Measurements from ENCODE around the gene NTMT1. TPM values are rescaled to one million over a fixed set of nuclear protein-coding genes. Genes with fewer than 3 reads are reported as not detected.

Gene NTMT1
- total RNA-seq, 4 donors from 2014 or later, result 19.6 to 28.4 (median 22.6) TPM

- WGBS, 2 donors, result 67 to 71% methylated on average over 7 of the region's 7 CpGs
- H3K9me3 ChIP-seq, result no peaks in the 10 kb centered on the region
- H3K27ac ChIP-seq, result no peak overlapping the region
- intact Hi-C loops (cut with DNase I), result no loop called here
- DNase-seq, result no peak
- TF ChIP-seq, protein P1, sequence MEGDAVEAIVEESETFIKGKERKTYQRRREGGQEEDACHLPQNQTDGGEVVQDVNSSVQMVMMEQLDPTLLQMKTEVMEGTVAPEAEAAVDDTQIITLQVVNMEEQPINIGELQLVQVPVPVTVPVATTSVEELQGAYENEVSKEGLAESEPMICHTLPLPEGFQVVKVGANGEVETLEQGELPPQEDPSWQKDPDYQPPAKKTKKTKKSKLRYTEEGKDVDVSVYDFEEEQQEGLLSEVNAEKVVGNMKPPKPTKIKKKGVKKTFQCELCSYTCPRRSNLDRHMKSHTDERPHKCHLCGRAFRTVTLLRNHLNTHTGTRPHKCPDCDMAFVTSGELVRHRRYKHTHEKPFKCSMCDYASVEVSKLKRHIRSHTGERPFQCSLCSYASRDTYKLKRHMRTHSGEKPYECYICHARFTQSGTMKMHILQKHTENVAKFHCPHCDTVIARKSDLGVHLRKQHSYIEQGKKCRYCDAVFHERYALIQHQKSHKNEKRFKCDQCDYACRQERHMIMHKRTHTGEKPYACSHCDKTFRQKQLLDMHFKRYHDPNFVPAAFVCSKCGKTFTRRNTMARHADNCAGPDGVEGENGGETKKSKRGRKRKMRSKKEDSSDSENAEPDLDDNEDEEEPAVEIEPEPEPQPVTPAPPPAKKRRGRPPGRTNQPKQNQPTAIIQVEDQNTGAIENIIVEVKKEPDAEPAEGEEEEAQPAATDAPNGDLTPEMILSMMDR (IDR thresholded peaks at IDR 0.05), result no peak
- TF ChIP-seq POLR2A (IDR thresholded peaks at IDR 0.05), result no peak
- H3K36me3 ChIP-seq, result no peaks in the 10 kb centered on the region
- H3K4me3 ChIP-seq (replicated peaks in 1 of 3), result no peak overlapping the region
- no peaks in the 10 kb centered on the region for H3K27me3 ChIP-seq
- peaks cover 9 to 18% of the 10 kb centered on the region in 2 donors for H3K4me1 ChIP-seq
Observed at GRCh38 chr9:129594632-129595031, 31.3 kb upstream of the NTMT1 start.

GRCh38 chr9:129595311-129595741 lies 30.6 kb upstream of the NTMT1 start:
- H3K27me3 ChIP-seq, result no peaks in the 10 kb centered on the region
- H3K4me1 ChIP-seq, result peaks cover 9 to 18% of the 10 kb centered on the region in 2 donors
- no peaks in the 10 kb centered on the region for H3K9me3 ChIP-seq
- H3K36me3 ChIP-seq, result no peaks in the 10 kb centered on the region
- intact Hi-C loops (cut with DNase I), result no loop called here
- DNase-seq, result no peak
- no peak overlapping the region for H3K27ac ChIP-seq
- TF ChIP-seq, protein P1 (IDR thresholded peaks at IDR 0.05), result no peak
- TF ChIP-seq POLR2A (IDR thresholded peaks at IDR 0.05), result no peak
- H3K4me3 ChIP-seq (replicated peaks in 1 of 3), result no peak overlapping the region
- 68 to 82% methylated on average over 5 of the region's 5 CpGs for WGBS, 2 donors

DNA sequence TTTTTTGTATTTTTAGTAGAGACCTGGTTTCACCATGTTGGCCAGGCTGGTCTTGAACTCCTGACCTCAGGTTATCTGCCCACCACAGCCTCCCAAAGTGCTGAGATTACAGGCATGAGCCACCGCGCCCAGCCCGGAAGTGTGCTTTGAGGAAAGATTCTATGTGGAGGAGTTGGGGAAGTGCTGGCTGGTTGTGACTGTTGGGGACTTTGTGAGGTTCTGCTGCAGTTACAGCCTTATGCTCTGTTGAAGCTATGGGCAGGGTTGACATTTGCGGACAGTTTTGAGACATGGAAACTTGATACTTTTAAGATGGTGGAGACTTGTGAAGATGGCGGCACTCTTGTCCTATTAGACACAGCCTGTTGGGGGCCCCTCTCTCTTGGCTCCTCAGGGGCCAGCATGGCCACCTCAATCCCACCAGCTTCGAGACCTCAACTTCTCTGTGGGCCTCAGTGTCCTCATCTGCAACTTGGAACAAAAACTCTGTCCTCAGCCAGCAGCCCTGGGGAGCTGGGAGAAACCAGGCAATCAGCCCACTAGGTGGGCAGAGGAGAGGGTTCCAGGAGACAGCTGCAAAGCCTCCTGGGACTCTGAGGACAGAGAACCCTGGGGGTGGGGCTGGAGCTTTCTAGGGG lies 29.9 kb upstream of the NTMT1 start:
- TF ChIP-seq POLR2A (IDR thresholded peaks at IDR 0.05), result no peak
- TF ChIP-seq, protein P1 (IDR thresholded peaks at IDR 0.05), result no peak
- Histone ChIP-seq H3K36me3 (no peaks in the 10 kb centered on the region), H3K4me1 (peaks cover 9 to 18% of the 10 kb centered on the region in 2 donors), H3K27ac (peak overlapping the region in 1 of 3 donors; percentile 83), H3K9me3 (no peaks in the 10 kb centered on the region), H3K4me3 (replicated peaks in 1 of 3) (no peak overlapping the region), H3K27me3 (no peaks in the 10 kb centered on the region)
- 84 to 90% methylated on average over 5 to 6 of the region's 6 CpGs for WGBS, 2 donors
- intact Hi-C loops (cut with DNase I), result no loop called here
- DNase-seq, result no peak

- Histone ChIP-seq H3K4me3 (replicated peaks in 1 of 3) (peak overlapping the region in 1 of 3 donors; percentile 28), H3K27me3 (no peaks in the 10 kb centered on the region)
- TF ChIP-seq, protein P1 (IDR thresholded peaks at IDR 0.05), result no peak
- TF ChIP-seq POLR2A (IDR thresholded peaks at IDR 0.05), result peak in 1 of 2 donors; percentile 17
Observed at GRCh38 chr9:129596541-129597331, 29.2 kb upstream of the NTMT1 start.

More at GRCh38 chr9:129596541-129597331, 29.2 kb upstream of the NTMT1 start:
- Histone ChIP-seq H3K27ac (peak overlapping the region; percentile 62 to 83 (median 65)), H3K9me3 (no peaks in the 10 kb centered on the region), H3K4me1 (peaks cover 9 to 18% of the 10 kb centered on the region in 2 donors), H3K36me3 (no peaks in the 10 kb centered on the region)
- 22 to 32% methylated on average over 22 to 28 of the region's 33 CpGs for WGBS, 2 donors
- intact Hi-C loops (cut with DNase I), result no loop called here
- peak in 1 of 2 donors; percentile 39 for DNase-seq

All from thyroid gland (tissue), 4 donors.